ENCODE data around the gene TBC1D4.
"Not testable (repeated sequence)": the region's sequence is repeated elsewhere in the genome, so short reads cannot be mapped to it uniquely, and the experiment has no call there.

The TBC1D4 gene

DNA sequence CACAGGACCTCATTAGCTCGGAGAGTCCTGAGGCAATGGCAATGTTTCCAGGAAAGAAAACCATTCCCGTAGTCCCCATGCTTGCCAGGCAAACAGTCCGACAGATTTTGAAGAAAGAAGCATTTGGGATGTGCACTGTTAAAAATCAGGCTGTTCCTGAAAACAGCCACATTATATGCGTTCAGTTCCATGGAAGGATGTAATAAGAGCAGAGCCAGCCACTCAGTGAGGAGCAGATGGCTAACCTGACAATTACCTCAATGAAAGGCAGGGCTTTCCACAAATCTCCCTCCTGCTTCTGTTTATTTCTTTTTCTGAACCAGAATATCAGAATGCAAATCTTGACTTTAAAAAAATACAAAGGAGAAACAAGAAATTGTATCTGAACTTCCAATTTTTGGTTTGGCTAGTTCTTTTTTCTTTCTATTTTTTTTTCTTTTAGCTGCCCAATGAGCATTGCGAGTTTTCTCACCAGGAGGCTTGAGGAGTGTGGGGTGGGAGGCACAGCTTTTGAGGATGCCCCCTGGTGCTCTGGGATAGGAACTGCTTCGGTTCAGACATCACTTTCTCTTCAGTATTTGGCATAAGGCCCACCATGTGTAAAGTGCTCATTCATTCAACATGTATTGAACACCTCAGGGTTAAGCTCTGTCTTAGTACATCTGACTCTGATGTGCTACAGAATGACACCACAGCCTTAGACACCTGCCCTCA, 124.2 kb downstream of the TBC1D4 start:
- DNase-seq (ENCODE audit: low spot score): peak; percentile 80

DNA sequence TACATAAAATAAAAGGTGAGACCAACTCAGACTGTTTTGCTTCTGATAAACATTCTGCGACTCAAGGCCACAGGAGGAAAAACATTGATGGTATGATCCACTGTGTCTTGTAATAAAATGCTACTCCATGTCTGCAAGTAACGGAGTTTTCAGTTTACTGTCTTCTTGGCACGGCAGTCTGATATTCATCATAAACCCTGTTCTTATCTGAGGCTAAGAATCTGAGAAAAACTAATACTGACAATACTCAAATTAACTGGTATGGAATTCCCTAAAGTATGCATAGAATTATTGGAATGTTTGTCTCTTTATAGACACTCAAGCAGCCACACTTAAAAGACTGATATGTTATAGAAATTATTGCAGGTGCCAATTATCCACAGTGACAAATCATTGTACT, 125.5 kb downstream of the TBC1D4 start:
- no peak for DNase-seq (ENCODE audit: low spot score)

GRCh38 chr13:75355609-75356008, 126.4 kb downstream of the TBC1D4 start:
- no peak for DNase-seq (ENCODE audit: low spot score)

DNA sequence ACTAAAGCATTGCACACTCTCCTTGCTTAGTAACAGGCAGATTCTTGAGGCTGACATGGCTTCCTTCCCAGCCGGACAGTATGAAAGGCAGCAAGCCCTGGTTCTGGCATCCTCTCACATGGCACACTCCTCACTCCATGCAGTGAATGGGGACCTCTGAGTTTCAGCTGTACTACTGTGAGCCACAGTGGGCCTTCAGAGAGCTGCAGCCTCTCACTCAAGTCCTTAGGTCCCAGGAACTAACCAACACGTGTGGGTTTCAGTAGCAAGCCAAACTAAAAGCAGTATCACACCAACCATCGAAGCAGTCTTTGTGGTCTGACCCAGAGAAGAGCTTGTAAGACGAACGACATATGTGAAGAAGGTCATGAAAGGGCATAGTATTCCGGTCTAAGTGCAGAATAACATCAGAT, 128.2 kb downstream of the TBC1D4 start:
- no peak for DNase-seq (ENCODE audit: low spot score)

DNA sequence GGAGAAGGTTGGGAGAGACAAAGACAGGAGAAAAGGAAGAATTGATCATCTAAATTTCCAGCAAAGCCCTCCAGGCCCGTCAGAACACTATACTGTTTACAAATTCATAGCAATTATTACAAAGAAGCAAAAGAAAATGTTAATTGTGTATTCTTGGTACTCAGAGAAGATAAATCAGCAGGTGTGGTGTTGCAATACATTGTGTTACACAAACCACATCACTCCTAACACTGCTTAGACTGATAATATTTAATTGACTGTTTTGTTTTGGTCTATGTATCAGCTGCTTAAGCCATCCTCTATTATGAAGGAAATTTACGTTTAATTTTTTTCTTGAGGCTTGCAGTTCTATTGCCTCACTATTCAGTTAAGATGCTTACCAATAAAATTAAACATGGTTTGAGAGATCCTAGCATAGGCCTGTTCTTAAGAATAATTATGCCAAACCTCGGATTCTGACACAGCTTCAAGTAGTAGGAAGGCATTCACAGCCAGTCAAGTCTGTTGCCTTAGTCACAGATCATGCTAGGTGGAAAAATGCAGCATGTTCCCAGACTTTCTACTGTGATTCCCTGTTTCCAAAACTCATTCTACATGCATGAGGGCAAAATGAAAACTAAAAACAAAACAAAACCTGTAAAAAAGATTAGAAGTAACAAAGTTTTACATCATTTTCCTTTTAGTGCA, 129.2 kb downstream of the TBC1D4 start:
- no peak for DNase-seq (ENCODE audit: low spot score)

- DNase-seq (ENCODE audit: low spot score): not testable (repeated sequence)
Observed at GRCh38 chr13:75351538-75351937, 130.4 kb downstream of the TBC1D4 start.

GRCh38 chr13:75347925-75348324, 134.0 kb downstream of the TBC1D4 start:
- DNase-seq (ENCODE audit: low spot score): no peak

DNA sequence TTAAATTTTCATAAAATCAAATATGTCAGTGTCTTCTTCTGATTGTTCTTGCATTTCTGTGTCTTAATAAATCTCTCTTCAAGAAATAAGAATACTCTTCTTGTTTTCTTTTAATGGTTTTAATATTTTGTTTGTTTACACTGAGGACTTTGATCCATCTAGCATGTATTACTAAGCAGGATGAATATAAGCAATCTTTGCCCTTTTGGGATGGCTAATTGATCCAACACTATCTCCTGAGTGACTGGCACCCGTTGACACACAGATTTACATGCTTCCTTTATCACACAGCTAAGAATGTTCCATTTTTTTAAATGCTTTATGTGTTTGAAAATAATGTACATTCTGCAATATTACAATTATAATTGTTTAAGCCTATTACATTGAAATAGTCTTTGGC, 134.5 kb downstream of the TBC1D4 start:
- DNase-seq (ENCODE audit: low spot score): no peak

DNA sequence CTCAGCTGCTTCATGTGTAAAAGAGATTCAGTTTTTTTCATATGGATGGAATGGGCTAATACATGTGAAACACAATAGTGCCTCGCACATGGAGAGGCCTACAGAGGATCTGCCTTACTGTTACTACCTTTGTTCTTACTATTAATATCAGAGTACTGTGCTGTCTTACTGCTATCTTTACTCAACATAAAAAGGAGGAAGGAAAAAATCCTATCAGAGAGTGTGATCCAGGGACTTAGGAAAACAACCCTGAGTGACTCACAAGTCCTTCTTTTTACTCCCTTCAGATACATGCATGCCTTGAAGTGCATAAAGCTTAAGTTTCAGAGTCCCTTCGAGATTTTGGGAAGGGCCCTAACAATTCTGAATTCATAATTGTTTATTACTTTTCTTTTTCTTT, 136.8 kb downstream of the TBC1D4 start:
- no peak for DNase-seq (ENCODE audit: low spot score)

DNA sequence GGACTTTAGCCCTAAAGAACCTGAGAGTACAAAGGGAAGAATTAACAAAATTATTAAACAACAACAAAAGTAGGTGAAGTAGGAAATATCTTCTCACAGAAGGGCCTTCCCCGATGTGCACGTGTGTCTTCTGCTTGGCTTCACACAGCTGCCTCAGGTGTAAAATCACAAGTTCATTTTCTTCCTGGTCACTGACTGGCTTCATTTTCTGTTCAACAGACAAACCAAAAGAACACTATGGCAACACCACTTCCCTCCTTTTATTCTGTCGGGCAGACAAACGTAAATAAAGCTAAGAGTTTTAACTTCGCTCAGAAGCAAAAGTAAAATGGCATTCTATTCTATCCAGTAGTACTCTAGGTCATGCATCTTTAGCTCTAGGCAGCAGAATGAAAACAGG, 140.9 kb downstream of the TBC1D4 start:
- no peak for DNase-seq (ENCODE audit: low spot score)

- DNase-seq (ENCODE audit: low spot score): no peak
Observed at GRCh38 chr13:75339635-75340374, 142.2 kb downstream of the TBC1D4 start.

DNA sequence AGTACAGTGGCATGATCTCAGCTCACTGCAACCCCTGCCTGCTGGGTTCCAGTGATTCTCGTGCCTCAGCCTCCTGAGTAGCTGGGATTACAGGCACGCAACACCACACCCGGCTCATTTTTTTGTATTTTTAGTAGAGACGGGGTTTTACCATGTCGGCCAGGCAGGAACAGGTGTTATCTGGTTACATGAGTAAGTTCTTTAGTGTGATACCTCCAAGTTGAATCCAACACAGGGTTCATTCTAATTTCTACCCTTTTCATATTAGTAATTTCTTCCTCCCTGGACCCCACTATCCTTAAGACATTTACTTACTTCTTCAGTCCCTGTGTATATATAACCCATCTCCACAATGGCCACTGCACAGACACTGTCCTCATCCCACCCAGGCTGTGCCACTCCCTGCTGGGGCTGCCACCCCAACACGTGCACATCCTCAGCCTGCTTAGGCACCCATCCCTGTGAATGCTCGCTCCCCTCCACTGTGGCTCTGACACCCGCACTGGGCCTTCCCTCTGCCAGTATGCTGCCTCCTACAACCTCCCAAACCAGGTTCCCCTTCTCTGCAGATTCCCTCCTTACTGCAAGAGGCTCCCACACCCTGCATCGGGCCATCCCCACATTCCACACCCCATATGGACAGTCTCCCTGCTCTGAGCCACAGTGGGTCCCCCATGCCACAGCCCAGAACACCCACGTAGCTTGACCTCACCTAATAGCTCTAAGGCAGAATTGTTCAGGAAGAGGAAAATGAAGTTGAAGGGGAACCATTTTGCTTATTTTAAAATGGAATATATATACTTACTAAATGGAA, 147.1 kb downstream of the TBC1D4 start:
- DNase-seq (ENCODE audit: low spot score): no peak

- no peak for DNase-seq (ENCODE audit: low spot score)
Observed at GRCh38 chr13:75333103-75333502, 148.9 kb downstream of the TBC1D4 start.

DNA sequence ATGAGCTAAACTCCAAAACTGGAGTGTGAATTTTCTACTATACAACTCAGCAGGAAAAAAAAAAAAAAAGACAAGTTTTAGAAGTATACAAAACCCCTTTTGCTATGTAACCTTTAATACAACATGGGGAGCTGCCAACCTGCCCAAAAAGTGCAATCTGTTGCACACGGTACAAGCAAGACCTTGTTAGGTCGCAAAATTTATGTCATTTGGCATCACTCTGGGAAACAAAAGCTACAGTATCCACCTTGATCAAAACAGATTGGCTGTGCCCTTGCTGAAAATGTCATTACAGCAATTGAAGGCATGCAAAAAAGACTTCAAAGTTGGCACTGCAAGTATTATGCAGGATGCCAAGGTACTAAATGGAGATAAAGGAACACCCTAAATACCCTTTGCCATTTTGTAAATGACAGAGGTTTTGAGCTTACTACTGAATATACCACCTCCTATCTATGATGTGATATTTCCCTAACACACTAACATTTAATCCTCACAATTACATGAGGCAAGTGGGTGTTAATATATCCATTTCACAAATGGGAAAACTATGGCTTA, 150.1 kb downstream of the TBC1D4 start:
- DNase-seq (ENCODE audit: low spot score): no peak

DNA sequence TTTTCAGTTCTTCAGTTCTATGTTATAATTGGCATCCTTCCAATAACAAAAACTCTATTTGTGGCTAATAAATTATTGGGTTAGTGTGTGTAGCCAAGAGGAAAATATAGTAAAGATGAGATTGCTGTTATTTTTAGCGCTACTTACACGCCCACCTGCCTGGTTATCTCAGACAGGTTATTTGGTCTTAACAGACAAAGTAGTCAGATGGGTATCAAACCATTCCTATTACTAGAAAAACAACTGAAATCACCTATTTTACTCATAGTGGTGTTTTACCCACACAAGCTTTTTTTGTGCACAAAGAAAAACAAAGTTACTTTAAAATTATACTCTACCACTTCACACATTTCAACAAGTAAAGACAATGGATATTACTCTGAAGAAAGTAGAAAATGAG, 151.2 kb downstream of the TBC1D4 start:
- DNase-seq (ENCODE audit: low spot score): no peak

DNA sequence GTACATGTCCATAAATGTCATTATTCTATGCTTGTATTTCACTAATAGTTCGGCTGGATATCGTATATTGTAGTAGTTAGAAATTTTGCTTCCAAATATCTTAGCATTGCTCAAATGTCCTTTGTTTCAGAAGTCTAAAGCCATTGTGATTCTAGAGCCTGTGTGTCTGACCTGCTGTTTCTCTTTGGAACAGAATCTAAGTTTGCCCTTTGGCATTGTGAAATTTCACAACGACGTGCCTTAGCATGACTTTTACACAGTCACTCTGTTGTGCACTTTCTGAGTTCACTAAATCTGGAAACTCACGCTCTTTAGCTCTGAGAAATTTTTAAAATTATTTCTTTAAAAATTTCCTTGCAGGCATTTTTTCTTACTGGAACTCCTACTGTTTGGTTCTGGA, 152.2 kb downstream of the TBC1D4 start:
- DNase-seq (ENCODE audit: low spot score): no peak

DNA sequence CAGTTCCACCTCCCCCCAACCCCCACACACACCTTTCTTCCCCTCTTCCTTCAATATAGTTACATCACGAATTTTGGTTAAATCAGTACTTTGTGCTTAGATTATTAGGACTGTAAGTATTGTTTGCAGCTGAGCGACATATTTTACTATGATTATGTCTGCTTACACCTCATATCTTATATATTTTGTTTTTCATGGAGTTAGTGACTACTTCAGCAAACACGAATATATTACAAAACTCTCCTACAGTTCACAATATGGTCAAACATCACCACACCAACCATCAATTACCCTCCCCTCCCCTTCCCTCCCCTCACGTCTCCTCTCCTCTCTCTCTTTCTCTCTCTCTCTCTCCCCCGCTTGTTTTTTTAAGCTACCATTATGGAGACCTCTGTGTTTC, 152.9 kb downstream of the TBC1D4 start:
- no peak for DNase-seq (ENCODE audit: low spot score)

GRCh38 chr13:75327135-75327510, 154.8 kb downstream of the TBC1D4 start:
- no peak for DNase-seq (ENCODE audit: low spot score)

GRCh38 chr13:75326173-75327134, 155.5 kb downstream of the TBC1D4 start:
- DNase-seq (ENCODE audit: low spot score): no peak

- no peak for DNase-seq (ENCODE audit: low spot score)
Observed at GRCh38 chr13:75325711-75326110, 156.3 kb downstream of the TBC1D4 start.

DNA sequence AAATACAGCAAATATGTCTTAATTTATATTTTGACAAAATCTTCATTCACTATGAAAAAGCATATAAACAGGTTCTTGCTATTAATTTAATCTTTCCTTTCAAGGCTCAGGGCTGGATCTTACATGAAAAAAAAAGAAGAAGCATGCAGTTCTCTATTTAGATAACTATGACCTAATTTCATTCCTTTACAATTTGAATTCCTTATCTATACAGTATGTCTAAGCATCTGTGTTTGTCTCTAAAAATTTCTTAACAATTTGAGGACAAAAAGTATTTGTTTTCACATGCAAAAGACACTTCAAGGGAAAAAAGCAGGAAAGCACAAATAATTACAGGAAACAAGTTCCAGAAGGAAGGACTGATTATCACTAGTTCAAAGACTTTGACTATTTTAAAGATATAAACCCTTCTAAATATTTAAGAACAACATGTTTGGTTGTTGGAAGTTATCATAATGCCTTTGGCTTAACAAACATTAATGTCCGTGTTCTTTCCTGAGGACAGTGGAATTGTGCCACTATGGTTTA, 157.5 kb downstream of the TBC1D4 start:
- DNase-seq (ENCODE audit: low spot score): no peak
